Mucosa of stomach (tissue), 1 donor: Measurements from ENCODE around the gene BTBD10.

ENCODE experiments used
- H3K27me3 ChIP-seq: one replicate; pipeline ENCODE4 v1.7.0; 2013; ENCODE audit warnings: mild to moderate bottlenecking, low read length; ENCODE audit not compliant: control insufficient read depth, insufficient read depth
- H3K36me3 ChIP-seq: one replicate; pipeline ENCODE4 v1.7.0; 2013; ENCODE audit warnings: low read length; ENCODE audit not compliant: control insufficient read depth, insufficient read depth
- H3K4me1 ChIP-seq: one replicate; pipeline ENCODE4 v1.7.0; 2013; ENCODE audit warnings: mild to moderate bottlenecking, low read length; ENCODE audit not compliant: control insufficient read depth, insufficient read depth
- H3K4me3 ChIP-seq: one replicate; pipeline ENCODE4 v1.7.0; 2013; ENCODE audit warnings: low read length
- H3K9ac ChIP-seq: one replicate; pipeline ENCODE4 v1.7.0; 2013; ENCODE audit warnings: mild to moderate bottlenecking, low read length, moderate library complexity
- H3K9me3 ChIP-seq: one replicate; pipeline ENCODE4 v1.7.0; 2013; ENCODE audit warnings: mild to moderate bottlenecking, low read length, moderate library complexity; ENCODE audit not compliant: control insufficient read depth
- donor health status: Pancreatic carcinoma.

BTBD10 gene

DNA sequence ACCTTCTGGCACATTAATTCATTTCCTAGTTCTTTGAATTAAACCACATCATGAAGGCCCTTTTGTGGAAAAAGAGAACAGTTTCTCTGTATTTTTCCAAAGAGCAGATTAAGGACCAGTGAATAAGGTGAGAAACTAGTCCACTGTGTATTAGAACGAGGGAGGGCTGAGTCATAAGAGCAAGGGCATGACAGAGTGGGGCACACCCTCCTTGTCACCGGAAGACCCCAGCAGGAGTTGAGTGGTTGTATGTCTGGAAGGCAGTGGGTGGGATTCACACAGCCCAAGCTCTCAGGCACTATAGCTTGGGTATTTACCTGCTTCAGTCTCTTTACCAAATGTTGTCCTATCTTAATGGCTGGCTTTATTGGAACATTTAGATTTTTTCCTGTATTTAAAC is 98.6 kb downstream of the BTBD10 start:
- Histone ChIP-seq H3K36me3 (no peaks in the 10 kb centered on the region), H3K27me3 (no peaks in the 10 kb centered on the region), H3K4me3 (no peak overlapping the region), H3K4me1 (no peaks in the 10 kb centered on the region), H3K9me3 (no peaks in the 10 kb centered on the region), H3K9ac (no peak overlapping the region)

- no peaks in the 10 kb centered on the region for H3K9me3 ChIP-seq
- H3K4me1 ChIP-seq = no peaks in the 10 kb centered on the region
- no peak overlapping the region for H3K9ac ChIP-seq
- H3K4me3 ChIP-seq = no peak overlapping the region
- no peaks in the 10 kb centered on the region for H3K36me3 ChIP-seq
- H3K27me3 ChIP-seq = no peaks in the 10 kb centered on the region
Observed at GRCh38 chr11:13362596-13363109, 100.4 kb downstream of the BTBD10 start.

DNA sequence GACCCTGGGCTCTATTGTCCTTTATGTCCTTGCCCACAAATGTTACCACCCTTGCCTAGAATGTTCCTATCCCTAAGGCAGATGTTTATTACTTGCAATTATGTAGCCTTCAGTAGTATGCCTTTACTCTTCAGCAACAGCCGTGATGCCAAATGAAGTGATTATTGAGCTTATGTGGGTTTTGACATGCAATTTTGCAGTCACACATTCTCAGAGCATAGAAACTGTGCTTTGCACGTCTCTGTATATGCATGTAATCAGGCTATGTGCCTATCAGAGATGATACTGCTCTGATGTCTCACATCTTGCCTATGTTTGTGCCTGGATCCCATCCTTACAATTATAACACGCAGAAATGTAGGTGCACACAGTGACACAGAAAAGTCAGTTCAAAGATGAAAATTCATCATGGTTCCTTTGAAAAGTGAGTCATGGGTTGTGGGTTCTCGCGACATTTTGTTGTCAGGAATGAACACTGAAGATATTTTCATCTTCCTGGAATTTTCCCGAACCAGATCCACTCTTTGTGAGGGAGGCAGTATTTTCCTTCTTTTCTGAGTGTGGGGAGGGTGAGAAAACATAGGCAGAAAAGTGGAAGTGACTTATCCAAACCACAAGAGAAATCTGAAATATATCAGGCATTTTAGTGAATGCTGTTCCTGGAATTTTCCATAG is 104.3 kb downstream of the BTBD10 start:
- H3K9ac ChIP-seq = no peak overlapping the region
- no peak overlapping the region for H3K4me3 ChIP-seq
- no peaks in the 10 kb centered on the region for H3K9me3 ChIP-seq
- H3K27me3 ChIP-seq = no peaks in the 10 kb centered on the region
- H3K4me1 ChIP-seq = no peaks in the 10 kb centered on the region
- H3K36me3 ChIP-seq = peaks cover 5% of the 10 kb centered on the region

DNA sequence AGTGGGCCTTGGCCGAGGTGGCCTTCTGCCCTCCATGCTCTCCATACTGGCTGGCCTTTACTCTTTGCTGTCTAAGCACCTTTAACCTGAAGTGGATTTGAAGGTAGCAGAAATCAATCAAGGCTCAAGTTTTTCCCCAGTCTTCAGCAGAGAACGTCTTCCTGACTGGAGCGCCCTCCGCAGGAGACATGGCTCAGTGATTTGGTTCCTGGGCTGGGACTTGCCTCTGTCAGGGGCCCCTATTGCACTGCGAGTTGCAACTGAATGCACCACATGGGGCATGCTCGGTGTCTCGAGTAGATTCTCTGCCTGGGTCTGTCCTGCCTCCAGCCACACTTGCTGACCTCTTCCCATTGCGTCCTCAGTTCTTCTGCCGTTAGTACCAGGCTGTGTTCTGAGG is 105.8 kb downstream of the BTBD10 start:
- H3K9me3 ChIP-seq = no peaks in the 10 kb centered on the region
- no peak overlapping the region for H3K4me3 ChIP-seq
- no peaks in the 10 kb centered on the region for H3K4me1 ChIP-seq
- H3K27me3 ChIP-seq = no peaks in the 10 kb centered on the region
- peaks cover 5% of the 10 kb centered on the region for H3K36me3 ChIP-seq
- no peak overlapping the region for H3K9ac ChIP-seq

GRCh38 chr11:13355191-13355590 is 107.8 kb downstream of the BTBD10 start:
- Histone ChIP-seq H3K9me3 (no peaks in the 10 kb centered on the region), H3K4me1 (no peaks in the 10 kb centered on the region), H3K4me3 (no peak overlapping the region), H3K27me3 (no peaks in the 10 kb centered on the region), H3K9ac (no peak overlapping the region), H3K36me3 (peaks cover 5% of the 10 kb centered on the region)

DNA sequence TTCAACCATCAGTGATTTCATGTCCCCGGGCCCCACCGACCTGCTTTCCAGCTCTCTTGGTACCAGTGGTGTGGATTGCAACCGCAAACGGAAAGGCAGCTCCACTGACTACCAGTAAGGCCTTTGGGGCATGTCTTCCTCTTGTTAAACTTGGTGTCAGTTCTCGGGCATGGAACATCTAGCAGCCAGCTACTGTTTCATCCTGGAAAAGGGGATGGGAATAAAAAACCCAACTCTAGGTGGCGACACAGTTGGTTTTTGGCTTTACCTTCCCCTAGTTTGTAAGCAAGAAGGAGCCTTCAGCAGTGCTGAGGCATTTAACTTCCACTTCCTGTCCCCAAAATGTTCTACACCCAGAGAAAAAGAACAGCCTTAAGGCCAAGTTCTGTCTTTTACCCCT is 108.7 kb downstream of the BTBD10 start:
- no peaks in the 10 kb centered on the region for H3K9me3 ChIP-seq
- no peaks in the 10 kb centered on the region for H3K4me1 ChIP-seq
- H3K27me3 ChIP-seq = no peaks in the 10 kb centered on the region
- H3K4me3 ChIP-seq = no peak overlapping the region
- no peak overlapping the region for H3K9ac ChIP-seq
- peaks cover 5% of the 10 kb centered on the region for H3K36me3 ChIP-seq

DNA sequence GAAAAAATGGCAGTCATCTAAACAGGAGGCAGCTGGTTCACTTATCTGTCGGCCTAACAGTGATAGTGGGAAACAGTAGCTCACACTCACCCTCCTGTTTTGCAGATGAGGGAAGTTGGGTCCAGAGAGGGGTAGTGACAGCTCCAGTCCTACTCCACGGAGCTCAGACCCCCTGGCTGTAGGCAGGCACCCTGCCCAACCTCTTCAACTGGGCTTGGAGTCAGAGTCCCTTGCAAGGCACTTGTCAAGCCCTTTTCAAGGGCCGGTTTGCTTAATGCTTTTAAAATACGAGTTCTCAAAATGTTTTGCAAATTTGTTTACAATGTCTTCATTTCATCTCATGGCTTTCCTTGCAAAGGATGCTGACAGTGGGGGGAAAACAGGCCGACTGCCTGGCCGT is 110.3 kb downstream of the BTBD10 start:
- no peaks in the 10 kb centered on the region for H3K27me3 ChIP-seq
- H3K36me3 ChIP-seq = peaks cover 5% of the 10 kb centered on the region
- peaks cover 7% of the 10 kb centered on the region for H3K4me1 ChIP-seq
- no peak overlapping the region for H3K9ac ChIP-seq
- no peaks in the 10 kb centered on the region for H3K9me3 ChIP-seq
- no peak overlapping the region for H3K4me3 ChIP-seq

- H3K4me3 ChIP-seq = no peak overlapping the region
- no peaks in the 10 kb centered on the region for H3K27me3 ChIP-seq
- H3K9ac ChIP-seq = no peak overlapping the region
- peaks cover 7% of the 10 kb centered on the region for H3K4me1 ChIP-seq
- no peaks in the 10 kb centered on the region for H3K9me3 ChIP-seq
- H3K36me3 ChIP-seq = no peaks in the 10 kb centered on the region
Observed at GRCh38 chr11:13349581-13349980, 113.4 kb downstream of the BTBD10 start.

DNA sequence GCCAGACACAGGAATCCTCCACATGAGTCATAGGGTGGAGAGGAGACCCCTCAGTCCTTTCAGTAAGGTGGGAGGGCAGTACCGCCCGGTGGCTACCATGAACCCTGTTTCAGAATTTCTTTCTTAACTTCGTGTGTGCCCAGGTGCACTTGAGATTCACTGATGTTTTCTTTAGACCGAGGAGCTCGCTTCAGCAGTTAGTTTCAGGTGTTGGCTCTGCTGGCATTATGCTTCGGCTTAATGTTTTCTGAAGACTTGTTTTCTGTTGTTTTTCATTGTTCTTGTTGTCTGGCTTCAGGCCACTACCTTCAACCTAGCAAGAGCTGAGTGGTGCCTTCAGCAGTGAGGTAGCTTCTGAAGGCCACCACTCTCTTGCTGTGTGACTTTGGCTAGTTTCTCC is 114.0 kb downstream of the BTBD10 start:
- Histone ChIP-seq H3K9ac (no peak overlapping the region), H3K36me3 (no peaks in the 10 kb centered on the region), H3K4me1 (peaks cover 7% of the 10 kb centered on the region), H3K9me3 (no peaks in the 10 kb centered on the region), H3K27me3 (no peaks in the 10 kb centered on the region), H3K4me3 (no peak overlapping the region)

- no peaks in the 10 kb centered on the region for H3K27me3 ChIP-seq
- H3K9me3 ChIP-seq = no peaks in the 10 kb centered on the region
- peaks cover 7% of the 10 kb centered on the region for H3K4me1 ChIP-seq
- H3K4me3 ChIP-seq = no peak overlapping the region
- no peak overlapping the region for H3K9ac ChIP-seq
- H3K36me3 ChIP-seq = no peaks in the 10 kb centered on the region
Observed at GRCh38 chr11:13348305-13348704, 114.7 kb downstream of the BTBD10 start.

GRCh38 chr11:13347901-13348300 is 115.1 kb downstream of the BTBD10 start:
- H3K4me3 ChIP-seq = no peak overlapping the region
- H3K27me3 ChIP-seq = no peaks in the 10 kb centered on the region
- H3K9me3 ChIP-seq = no peaks in the 10 kb centered on the region
- H3K36me3 ChIP-seq = no peaks in the 10 kb centered on the region
- no peak overlapping the region for H3K9ac ChIP-seq
- H3K4me1 ChIP-seq = peaks cover 7% of the 10 kb centered on the region

DNA sequence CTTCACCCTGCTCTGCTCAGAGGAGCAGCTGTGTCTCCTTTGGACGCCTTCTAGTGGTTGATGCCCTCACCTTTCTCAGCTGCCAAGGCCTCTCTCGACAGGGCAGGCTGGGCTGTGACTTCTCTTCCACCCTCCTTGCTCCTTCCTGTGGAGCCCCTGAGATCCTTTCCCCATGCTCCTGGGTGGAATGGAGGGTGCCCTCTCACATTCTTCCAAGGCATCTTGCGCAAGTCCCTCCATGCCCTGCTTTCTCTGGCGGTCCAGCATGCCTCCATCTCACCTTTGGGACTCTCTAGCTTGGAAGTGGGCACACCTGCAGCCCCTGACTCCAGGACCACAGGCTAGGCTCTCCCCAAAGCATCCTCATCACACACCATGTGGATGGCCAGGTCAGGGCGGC is 116.6 kb downstream of the BTBD10 start:
- Histone ChIP-seq H3K36me3 (no peaks in the 10 kb centered on the region), H3K4me3 (no peak overlapping the region), H3K9me3 (no peaks in the 10 kb centered on the region), H3K4me1 (peaks cover 7% of the 10 kb centered on the region), H3K9ac (no peak overlapping the region), H3K27me3 (no peaks in the 10 kb centered on the region)

- Histone ChIP-seq H3K4me1 (peaks cover 9% of the 10 kb centered on the region), H3K9me3 (no peaks in the 10 kb centered on the region), H3K27me3 (no peaks in the 10 kb centered on the region), H3K4me3 (no peak overlapping the region), H3K9ac (no peak overlapping the region), H3K36me3 (no peaks in the 10 kb centered on the region)
Observed at GRCh38 chr11:13344818-13345217, 118.2 kb downstream of the BTBD10 start.
